Large intestine (tissue), 3 donors: ENCODE measurements around the gene DCAF8L2. TPM values are rescaled to one million over a fixed set of nuclear protein-coding genes. Genes with fewer than 3 reads are reported as not detected.
"Not testable (repeated sequence)": the region's sequence is repeated elsewhere in the genome, so short reads cannot be mapped to it uniquely, and the experiment has no call there.

Experiments
- DNase-seq, 2 donors: peaks; one replicate each; pipeline versions ENCODE4 v3.0.0 to v3.0.0-alpha.2; 2013
- H3K27ac ChIP-seq: one replicate; pipeline ENCODE4 v1.5.1; 2013; ENCODE audit warnings: low read length
- H3K27me3 ChIP-seq: 2 replicates; pipeline ENCODE4 v1.6.1; 2013; ENCODE audit warnings: low read length; ENCODE audit not compliant: control insufficient read depth, insufficient read depth
- H3K36me3 ChIP-seq: 2 replicates; pipeline ENCODE4 v1.6.1; 2013; ENCODE audit warnings: low read length; ENCODE audit not compliant: control insufficient read depth, insufficient read depth
- H3K4me1 ChIP-seq: one replicate; pipeline ENCODE4 v1.6.1; 2013; ENCODE audit warnings: low read length; ENCODE audit not compliant: control insufficient read depth, insufficient read depth
- H3K4me3 ChIP-seq: one replicate; pipeline ENCODE4 v1.5.1; 2013; ENCODE audit warnings: low read length
- H3K9me3 ChIP-seq: one replicate; pipeline ENCODE4 v1.6.1; 2013; ENCODE audit warnings: mild to moderate bottlenecking, low read depth, low read length, moderate library complexity; ENCODE audit not compliant: control insufficient read depth
- WGBS: methylation state at CpG from one replicate; pipeline ENCODE4 v1.1.5; 2013; ENCODE audit warnings: low lambda C conversion rate; ENCODE audit not compliant: insufficient coverage; 5-methylcytosine and 5-hydroxymethylcytosine counted together
- polyA plus RNA-seq: library from polyadenylated mRNA; unstranded; fragments of 120-200 nt; gene quantifications from one replicate; pipeline ENCODE4 v1.2.1, GENCODE V29; 2013

The DCAF8L2 gene
- polyA plus RNA-seq, 1 donor = 0.03 TPM

GRCh38 chrX:27735914-27736313 is 145.8 kb downstream of the DCAF8L2 start:
- WGBS = no CpG with 5 or more reads among the region's 3 CpGs
- no peak overlapping the region for H3K27ac ChIP-seq
- no peaks in the 10 kb centered on the region for H3K36me3 ChIP-seq
- H3K27me3 ChIP-seq = no peaks in the 10 kb centered on the region
- H3K4me3 ChIP-seq = no peak overlapping the region
- H3K4me1 ChIP-seq = no peaks in the 10 kb centered on the region
- no peak for DNase-seq
- H3K9me3 ChIP-seq = no peaks in the 10 kb centered on the region

- no peak for DNase-seq
- WGBS = no CpG with 5 or more reads among the region's 5 CpGs
These were observed 150.8 kb downstream of the DCAF8L2 start for GRCh38 chrX:27740933-27741332.

GRCh38 chrX:27743521-27743920 is 153.4 kb downstream of the DCAF8L2 start:
- not testable (repeated sequence) for DNase-seq, H3K4me3 ChIP-seq, H3K27ac ChIP-seq, H3K9me3 ChIP-seq, H3K36me3 ChIP-seq, H3K4me1 ChIP-seq, H3K27me3 ChIP-seq
- no CpG with 5 or more reads among the region's 9 CpGs for WGBS

More at GRCh38 chrX:27740933-27741332, 150.8 kb downstream of the DCAF8L2 start:
- Histone ChIP-seq H3K4me3 (no peak overlapping the region), H3K27me3 (no peaks in the 10 kb centered on the region), H3K4me1 (no peaks in the 10 kb centered on the region), H3K36me3 (no peaks in the 10 kb centered on the region), H3K9me3 (no peaks in the 10 kb centered on the region), H3K27ac (no peak overlapping the region)

- no peaks in the 10 kb centered on the region for H3K9me3 ChIP-seq
- H3K4me3 ChIP-seq = no peak overlapping the region
- DNase-seq = no peak
- no peaks in the 10 kb centered on the region for H3K36me3 ChIP-seq
- H3K27me3 ChIP-seq = no peaks in the 10 kb centered on the region
- WGBS = no CpG with 5 or more reads among the region's 10 CpGs
- no peaks in the 10 kb centered on the region for H3K4me1 ChIP-seq
- H3K27ac ChIP-seq = no peak overlapping the region
These were observed 156.4 kb downstream of the DCAF8L2 start for GRCh38 chrX:27746516-27746915.

GRCh38 chrX:27750298-27750697 is 160.2 kb downstream of the DCAF8L2 start:
- not testable (repeated sequence) for H3K9me3 ChIP-seq, H3K27me3 ChIP-seq, DNase-seq, H3K4me3 ChIP-seq, H3K4me1 ChIP-seq, H3K36me3 ChIP-seq, H3K27ac ChIP-seq
- WGBS = no CpG with 5 or more reads among the region's 2 CpGs

GRCh38 chrX:27751976-27752375 is 161.8 kb downstream of the DCAF8L2 start:
- no CpG with 5 or more reads among the region's 2 CpGs for WGBS
- no peak for DNase-seq
- no peak overlapping the region for H3K27ac ChIP-seq

GRCh38 chrX:27765718-27766117 is 175.6 kb downstream of the DCAF8L2 start:
- DNase-seq = no peak
- no peaks in the 10 kb centered on the region for H3K36me3 ChIP-seq
- no peak overlapping the region for H3K27ac ChIP-seq
- no peaks in the 10 kb centered on the region for H3K27me3 ChIP-seq
- no CpG with 5 or more reads among the region's 12 CpGs for WGBS
- no peak overlapping the region for H3K4me3 ChIP-seq
- no peaks in the 10 kb centered on the region for H3K4me1 ChIP-seq
- H3K9me3 ChIP-seq = no peaks in the 10 kb centered on the region

More at GRCh38 chrX:27751976-27752375, 161.8 kb downstream of the DCAF8L2 start:
- Histone ChIP-seq H3K27me3 (no peaks in the 10 kb centered on the region), H3K9me3 (no peaks in the 10 kb centered on the region), H3K4me3 (no peak overlapping the region), H3K4me1 (no peaks in the 10 kb centered on the region), H3K36me3 (no peaks in the 10 kb centered on the region)

GRCh38 chrX:27767387-27767786 is 177.2 kb downstream of the DCAF8L2 start:
- Histone ChIP-seq H3K36me3 (no peaks in the 10 kb centered on the region), H3K4me3 (no peak overlapping the region), H3K4me1 (no peaks in the 10 kb centered on the region), H3K9me3 (no peaks in the 10 kb centered on the region), H3K27ac (no peak overlapping the region), H3K27me3 (no peaks in the 10 kb centered on the region)
- DNase-seq = no peak

- H3K27me3 ChIP-seq = no peaks in the 10 kb centered on the region
- H3K9me3 ChIP-seq = no peaks in the 10 kb centered on the region
- no peaks in the 10 kb centered on the region for H3K4me1 ChIP-seq
- H3K4me3 ChIP-seq = no peak overlapping the region
- no peak overlapping the region for H3K27ac ChIP-seq
- no peaks in the 10 kb centered on the region for H3K36me3 ChIP-seq
- DNase-seq = no peak
- WGBS = no CpG with 5 or more reads among the region's 2 CpGs
These were observed 185.8 kb downstream of the DCAF8L2 start for GRCh38 chrX:27775984-27776383.

- no peaks in the 10 kb centered on the region for H3K4me1 ChIP-seq
- H3K27ac ChIP-seq = no peak overlapping the region
- WGBS = 100% methylated on average over 1 of the region's 6 CpGs
These were observed 206.6 kb downstream of the DCAF8L2 start for GRCh38 chrX:27796640-27797257.

GRCh38 chrX:27797575-27797974 is 207.4 kb downstream of the DCAF8L2 start:
- WGBS = no CpG with 5 or more reads among the region's 1 CpG
- Histone ChIP-seq H3K27me3 (no peaks in the 10 kb centered on the region), H3K4me3 (no peak overlapping the region), H3K4me1 (no peaks in the 10 kb centered on the region), H3K27ac (no peak overlapping the region), H3K9me3 (no peaks in the 10 kb centered on the region), H3K36me3 (no peaks in the 10 kb centered on the region)
- DNase-seq = no peak

More at GRCh38 chrX:27796640-27797257, 206.6 kb downstream of the DCAF8L2 start:
- Histone ChIP-seq H3K27me3 (no peaks in the 10 kb centered on the region), H3K9me3 (no peaks in the 10 kb centered on the region), H3K36me3 (no peaks in the 10 kb centered on the region), H3K4me3 (no peak overlapping the region)
- no peak for DNase-seq
